ENCODE data around the gene SMPDL3A. TPM values are rescaled to one million over a fixed set of nuclear protein-coding genes. Genes with fewer than 3 reads are reported as not detected.

Gene SMPDL3A
- total RNA-seq, 1 donor from 2014 or later = 17.9 TPM

DNA sequence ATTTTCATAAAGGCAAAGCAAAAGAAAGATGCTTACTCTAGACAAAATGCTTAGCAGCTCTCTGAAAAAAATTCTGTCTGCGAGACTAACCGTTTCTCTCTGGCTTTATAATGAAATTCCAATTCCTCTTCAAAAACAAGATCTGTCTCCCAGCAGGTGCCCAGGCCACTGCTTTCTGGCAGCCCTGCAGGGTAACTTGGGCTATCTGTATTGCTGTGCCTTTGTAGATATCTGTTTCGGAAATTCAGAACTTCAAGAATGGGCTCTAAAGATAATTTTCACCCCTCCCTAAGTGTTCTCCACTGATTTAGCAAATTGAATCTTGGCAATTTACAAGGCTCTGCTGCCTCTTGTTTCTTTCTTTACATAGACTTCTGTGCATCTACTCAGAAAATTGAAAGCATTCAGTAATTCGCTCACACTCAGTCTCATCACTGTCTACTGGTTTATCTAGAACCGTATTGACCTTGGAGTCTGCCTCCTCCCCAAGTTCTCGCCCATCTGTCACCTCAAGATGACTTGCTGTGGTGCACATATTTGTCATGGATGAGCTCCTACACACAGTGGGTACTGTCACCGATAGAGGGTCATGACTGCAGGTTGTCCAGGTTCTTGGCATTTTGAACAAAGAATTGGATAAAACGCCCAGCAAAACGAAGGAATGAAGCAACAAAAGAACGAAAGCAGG, 35.9 kb upstream of the SMPDL3A start:
- ATAC-seq = peak; percentile 56 to 59
- peak overlapping the region; percentile 41 for H3K4me3 ChIP-seq

DNA sequence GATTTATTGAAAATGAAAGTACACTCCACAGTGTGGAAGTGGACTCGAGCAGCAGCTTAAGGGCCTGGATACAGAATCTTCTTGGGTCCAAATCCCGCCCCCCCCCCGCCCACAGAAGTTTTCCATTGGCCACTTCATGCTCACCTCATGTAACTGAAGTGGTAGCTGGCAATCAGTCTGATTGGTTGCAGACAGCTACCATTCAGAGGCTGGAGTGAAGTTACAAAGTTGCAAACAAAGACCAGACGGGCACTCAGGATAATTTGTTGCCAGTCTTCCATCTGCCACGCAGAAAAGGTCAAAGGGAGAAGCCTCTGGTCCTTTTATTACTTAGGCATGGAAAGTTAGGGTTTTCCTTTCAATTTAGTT, 35.4 kb upstream of the SMPDL3A start:
- Histone ChIP-seq H3K36me3 (no peaks in the 10 kb centered on the region), H3K4me1 (peaks cover 7% of the 10 kb centered on the region), H3K9me3 (no peaks in the 10 kb centered on the region), H3K27ac (peak overlapping the region; percentile 66), H3K27me3 (ENCODE audit: low read depth) (no peaks in the 10 kb centered on the region), H3K4me3 (peak overlapping the region; percentile 41)
- intact Hi-C loops (cut with DNase I) = no loop called here
- DNase-seq (no peak), ATAC-seq (peak; percentile 78 to 80)
- TF ChIP-seq CTCF (IDR thresholded peaks at IDR 0.05) = no peak

More for the DNA sequence above, 35.9 kb upstream of the SMPDL3A start:
- Histone ChIP-seq H3K36me3 (no peaks in the 10 kb centered on the region), H3K27me3 (ENCODE audit: low read depth) (no peaks in the 10 kb centered on the region), H3K4me1 (peaks cover 7% of the 10 kb centered on the region), H3K9me3 (no peaks in the 10 kb centered on the region), H3K27ac (peak overlapping the region; percentile 66)
- TF ChIP-seq CTCF (IDR thresholded peaks at IDR 0.05) = no peak
- DNase-seq = no peak
- intact Hi-C loops (cut with DNase I) = no loop called here

- TF ChIP-seq CTCF (IDR thresholded peaks at IDR 0.05) = no peak
- Histone ChIP-seq H3K4me3 (no peak overlapping the region), H3K9me3 (no peaks in the 10 kb centered on the region), H3K27me3 (ENCODE audit: low read depth) (no peaks in the 10 kb centered on the region), H3K27ac (peak overlapping the region; percentile 33), H3K4me1 (peaks cover 7% of the 10 kb centered on the region), H3K36me3 (no peaks in the 10 kb centered on the region)
- intact Hi-C loops (cut with DNase I) = no loop called here
- peak; percentile 48 to 57 for ATAC-seq
- DNase-seq = no peak
Measured at GRCh38 chr6:122754191-122754731, 34.8 kb upstream of the SMPDL3A start.

DNA sequence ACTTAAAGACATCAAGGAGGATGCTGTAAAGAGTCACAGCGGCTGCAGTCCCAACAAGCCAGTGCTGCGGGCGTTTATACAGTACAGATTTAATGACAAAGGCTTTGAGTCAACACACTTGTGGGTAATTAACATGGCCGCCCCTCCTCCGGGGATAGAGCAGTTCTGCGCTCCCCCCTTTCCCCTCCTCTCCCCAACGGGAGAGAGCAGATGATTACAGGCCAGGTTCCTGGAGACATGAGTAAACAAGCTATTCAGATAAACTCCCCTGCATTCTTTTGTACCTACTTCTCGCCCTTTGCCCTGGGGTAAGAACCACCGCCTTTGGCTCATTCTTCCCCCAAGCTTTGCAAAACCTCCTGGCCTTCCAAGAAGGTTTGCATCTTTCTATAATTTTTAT, 33.2 kb upstream of the SMPDL3A start:
- no peak overlapping the region for H3K4me3 ChIP-seq
- H3K27me3 ChIP-seq (ENCODE audit: low read depth) = no peaks in the 10 kb centered on the region
- H3K27ac ChIP-seq = no peak overlapping the region
- intact Hi-C loops (cut with DNase I) = no loop called here
- no peak for ATAC-seq
- peaks cover 7% of the 10 kb centered on the region for H3K4me1 ChIP-seq
- no peaks in the 10 kb centered on the region for H3K9me3 ChIP-seq
- no peak for DNase-seq
- no peaks in the 10 kb centered on the region for H3K36me3 ChIP-seq
- TF ChIP-seq CTCF (IDR thresholded peaks at IDR 0.05) = no peak

DNA sequence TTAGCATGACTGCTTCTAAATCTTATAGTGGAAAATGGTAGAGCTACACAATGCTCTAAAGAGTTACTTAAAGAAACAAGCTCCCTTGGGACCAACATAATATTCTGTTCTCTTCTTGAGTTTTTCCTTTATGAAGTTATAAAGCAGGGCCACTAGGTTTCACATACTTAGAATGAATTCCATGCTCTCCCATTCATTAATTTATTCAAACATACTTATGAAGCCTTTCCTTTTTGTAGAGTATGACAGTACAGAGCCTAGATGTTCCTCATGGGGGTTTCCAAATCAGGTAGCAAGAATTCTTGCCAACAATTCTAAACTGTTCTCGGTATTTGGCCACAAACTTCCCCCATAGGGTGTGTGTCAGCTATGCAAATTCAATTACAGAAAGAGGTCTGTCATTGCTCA, 30.1 kb upstream of the SMPDL3A start:
- Histone ChIP-seq H3K4me1 (peaks cover 4% of the 10 kb centered on the region), H3K27ac (no peak overlapping the region), H3K36me3 (no peaks in the 10 kb centered on the region), H3K4me3 (no peak overlapping the region), H3K9me3 (no peaks in the 10 kb centered on the region), H3K27me3 (ENCODE audit: low read depth) (no peaks in the 10 kb centered on the region)
- intact Hi-C loops (cut with DNase I) = no loop called here
- ATAC-seq = no peak
- no peak for TF ChIP-seq CTCF (IDR thresholded peaks at IDR 0.05)
- no peak for DNase-seq

All from lower lobe of right lung (tissue), 2 donors.